DOHH2 (cell line): ENCODE measurements around the gene WBP2.
A peak's percentile ranks its signal among the peaks of the same experiment; 100 is the strongest.

Experiments used
- H3F3A ChIP-seq: fragments of 200-600 bp; sonication (generic), shearing (Covaris generic); 2 replicates; pipeline ENCODE4 v1.6.0; 2016; ENCODE audit warnings: antibody characterized with exemption, mild to moderate bottlenecking; ENCODE audit not compliant: control insufficient read depth, insufficient read depth
- H3K27ac ChIP-seq: fragments of 200-600 bp; sonication (generic); 2 replicates; pipeline ENCODE4 v1.5.1; 2014; ENCODE audit warnings: low read depth, mild to moderate bottlenecking, low read length, moderate library complexity
- H3K27me3 ChIP-seq: fragments of 200-600 bp; sonication (generic); 2 replicates; pipeline ENCODE4 v1.6.1; 2014; ENCODE audit warnings: mild to moderate bottlenecking, low read length, mixed read lengths; ENCODE audit not compliant: control insufficient read depth
- H3K36me3 ChIP-seq: fragments of 200-600 bp; sonication (generic); 2 replicates; pipeline ENCODE4 v1.6.1; 2014; ENCODE audit warnings: mild to moderate bottlenecking, low read length, moderate library complexity, mixed read lengths; ENCODE audit not compliant: control insufficient read depth
- H3K4me1 ChIP-seq: fragments of 200-600 bp; sonication (generic); 2 replicates; pipeline ENCODE4 v1.6.1; 2014; ENCODE audit warnings: mild to moderate bottlenecking, low read length, mixed read lengths; ENCODE audit not compliant: control insufficient read depth
- H3K4me2 ChIP-seq: fragments of 200-600 bp; sonication (generic); 2 replicates; pipeline ENCODE4 v1.6.0; 2014; ENCODE audit warnings: mild to moderate bottlenecking, low read length, moderate library complexity
- H3K4me3 ChIP-seq: fragments of 200-600 bp; sonication (generic); 2 replicates; pipeline ENCODE4 v1.5.1; 2014; ENCODE audit warnings: mild to moderate bottlenecking, low read length, mixed read lengths
- H3K79me2 ChIP-seq: fragments of 200-600 bp; sonication (generic); 2 replicates; pipeline ENCODE4 v1.6.1; 2014; ENCODE audit warnings: mild to moderate bottlenecking, low read length, mixed read lengths; ENCODE audit not compliant: control insufficient read depth
- H3K9me2 ChIP-seq: fragments of 200-600 bp; sonication (generic); replicated peaks from 2 replicates; pipeline ENCODE4 v1.6.1; 2014; ENCODE audit warnings: mild to moderate bottlenecking, low read length, mixed read lengths; ENCODE audit not compliant: control insufficient read depth
- H3K9me3 ChIP-seq: fragments of 200-600 bp; sonication (generic); 2 replicates; pipeline ENCODE4 v1.6.1; 2014; ENCODE audit warnings: antibody characterized with exemption, low read length, mixed read lengths; ENCODE audit not compliant: control insufficient read depth, insufficient read depth
- H4K20me1 ChIP-seq: fragments of 200-600 bp; sonication (generic); 2 replicates; pipeline ENCODE4 v1.6.0; 2014; ENCODE audit warnings: low read depth, mild to moderate bottlenecking, antibody characterized with exemption, low read length, moderate library complexity; ENCODE audit not compliant: control insufficient read depth, insufficient read depth
- EZH2phosphoT487 ChIP-seq: fragments of 200-600 bp; sonication (generic); IDR thresholded peaks from 2 replicates; pipeline ENCODE4 v1.6.1; 2017; ENCODE audit warnings: borderline replicate concordance, mild to moderate bottlenecking, antibody characterized with exemption, low read length, moderate library complexity, mixed read lengths
- TF ChIP-seq, protein P1 (sequence below): fragments of 200-600 bp; sonication (generic); IDR thresholded peaks from one replicate; pipeline ENCODE4 v1.5.1; 2014; ENCODE audit warnings: antibody characterized with exemption, mild to moderate bottlenecking, low read depth, low read length; ENCODE audit not compliant: poor library complexity, severe bottlenecking

Gene WBP2

GRCh38 chr17:75846692-75847613, 8.2 kb downstream of the WBP2 start:
- Histone ChIP-seq H3K36me3 (peaks cover 50% of the 10 kb centered on the region), H3K4me1 (peaks cover 37% of the 10 kb centered on the region), H3K79me2 (no peaks in the 10 kb centered on the region), H3K27me3 (no peaks in the 10 kb centered on the region), H3F3A (peaks cover 5% of the 10 kb centered on the region; the same call in 1 of the 2 replicates), H3K4me3 (no peak overlapping the region), H4K20me1 (no peaks in the 10 kb centered on the region), H3K9me2 (no peaks in the 10 kb centered on the region), H3K27ac (no peak overlapping the region), H3K9me3 (no peaks in the 10 kb centered on the region), H3K4me2 (no peak overlapping the region)
- TF ChIP-seq, protein P1, sequence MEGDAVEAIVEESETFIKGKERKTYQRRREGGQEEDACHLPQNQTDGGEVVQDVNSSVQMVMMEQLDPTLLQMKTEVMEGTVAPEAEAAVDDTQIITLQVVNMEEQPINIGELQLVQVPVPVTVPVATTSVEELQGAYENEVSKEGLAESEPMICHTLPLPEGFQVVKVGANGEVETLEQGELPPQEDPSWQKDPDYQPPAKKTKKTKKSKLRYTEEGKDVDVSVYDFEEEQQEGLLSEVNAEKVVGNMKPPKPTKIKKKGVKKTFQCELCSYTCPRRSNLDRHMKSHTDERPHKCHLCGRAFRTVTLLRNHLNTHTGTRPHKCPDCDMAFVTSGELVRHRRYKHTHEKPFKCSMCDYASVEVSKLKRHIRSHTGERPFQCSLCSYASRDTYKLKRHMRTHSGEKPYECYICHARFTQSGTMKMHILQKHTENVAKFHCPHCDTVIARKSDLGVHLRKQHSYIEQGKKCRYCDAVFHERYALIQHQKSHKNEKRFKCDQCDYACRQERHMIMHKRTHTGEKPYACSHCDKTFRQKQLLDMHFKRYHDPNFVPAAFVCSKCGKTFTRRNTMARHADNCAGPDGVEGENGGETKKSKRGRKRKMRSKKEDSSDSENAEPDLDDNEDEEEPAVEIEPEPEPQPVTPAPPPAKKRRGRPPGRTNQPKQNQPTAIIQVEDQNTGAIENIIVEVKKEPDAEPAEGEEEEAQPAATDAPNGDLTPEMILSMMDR, result no peak
- no peak for TF ChIP-seq EZH2phosphoT487

GRCh38 chr17:75845933-75846691, 9.0 kb downstream of the WBP2 start:
- TF ChIP-seq EZH2phosphoT487, result no peak
- TF ChIP-seq, protein P1, result no peak
- H3K27ac ChIP-seq, result peak overlapping the region; percentile 57
- peak overlapping the region; percentile 79; the same call in 1 of the 2 replicates for H3K4me3 ChIP-seq
- H3K9me2 ChIP-seq, result no peaks in the 10 kb centered on the region
- no peaks in the 10 kb centered on the region for H3K9me3 ChIP-seq
- H3K27me3 ChIP-seq, result no peaks in the 10 kb centered on the region
- peaks cover 5% of the 10 kb centered on the region; the same call in 1 of the 2 replicates for H3F3A ChIP-seq
- H3K4me1 ChIP-seq, result peaks cover 37% of the 10 kb centered on the region
- no peaks in the 10 kb centered on the region for H3K79me2 ChIP-seq
- peak overlapping the region; percentile 96 for H3K4me2 ChIP-seq
- H3K36me3 ChIP-seq, result peaks cover 46% of the 10 kb centered on the region
- no peaks in the 10 kb centered on the region for H4K20me1 ChIP-seq

DNA sequence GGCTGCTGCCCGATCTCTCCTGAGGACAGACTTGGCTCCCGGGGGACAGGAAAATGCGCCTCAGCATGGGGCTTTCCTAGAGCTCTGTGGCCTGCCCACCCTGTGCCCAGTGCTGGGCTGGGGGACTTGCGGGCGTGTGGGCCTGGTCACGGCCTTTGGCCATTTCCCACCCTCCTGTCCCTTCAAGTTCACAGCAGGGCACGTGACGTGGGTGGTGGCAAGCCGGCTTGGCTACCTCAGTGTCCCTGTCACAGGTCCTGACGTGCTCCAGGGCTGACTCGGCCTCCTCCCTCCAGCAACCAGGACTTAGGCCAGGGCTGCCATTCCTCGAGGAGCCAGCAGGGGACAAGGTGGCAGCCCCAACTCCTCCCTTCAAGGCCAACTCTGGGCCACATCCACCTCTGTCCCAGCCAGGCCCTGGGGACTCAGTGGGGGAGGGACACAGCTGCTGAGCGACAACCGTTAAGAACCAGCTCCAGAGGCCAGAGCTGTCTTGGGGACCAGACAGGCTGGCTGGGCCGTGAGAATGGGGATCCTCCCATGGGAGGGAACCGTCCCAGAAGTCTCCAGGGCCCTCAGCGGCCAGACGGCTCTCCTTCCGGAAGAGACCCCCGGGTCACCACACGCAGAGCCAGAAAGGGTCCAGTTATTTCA, 9.9 kb downstream of the WBP2 start:
- no peak for TF ChIP-seq EZH2phosphoT487
- TF ChIP-seq, protein P1, result peak; percentile 78
- peaks cover 37% of the 10 kb centered on the region for H3K4me1 ChIP-seq
- peak overlapping the region; percentile 79 for H3K4me3 ChIP-seq
- H3K79me2 ChIP-seq, result no peaks in the 10 kb centered on the region
- H3K36me3 ChIP-seq, result peaks cover 39% of the 10 kb centered on the region
- no peaks in the 10 kb centered on the region for H3K27me3 ChIP-seq
- H3K9me2 ChIP-seq, result no peaks in the 10 kb centered on the region
- no peaks in the 10 kb centered on the region for H4K20me1 ChIP-seq
- peaks cover 5% of the 10 kb centered on the region; the same call in 1 of the 2 replicates for H3F3A ChIP-seq
- peak overlapping the region; percentile 96 for H3K4me2 ChIP-seq
- peak overlapping the region; percentile 57 for H3K27ac ChIP-seq
- no peaks in the 10 kb centered on the region for H3K9me3 ChIP-seq
